ENCODE measurements around the gene ERICH3.

The ERICH3 gene

DNA sequence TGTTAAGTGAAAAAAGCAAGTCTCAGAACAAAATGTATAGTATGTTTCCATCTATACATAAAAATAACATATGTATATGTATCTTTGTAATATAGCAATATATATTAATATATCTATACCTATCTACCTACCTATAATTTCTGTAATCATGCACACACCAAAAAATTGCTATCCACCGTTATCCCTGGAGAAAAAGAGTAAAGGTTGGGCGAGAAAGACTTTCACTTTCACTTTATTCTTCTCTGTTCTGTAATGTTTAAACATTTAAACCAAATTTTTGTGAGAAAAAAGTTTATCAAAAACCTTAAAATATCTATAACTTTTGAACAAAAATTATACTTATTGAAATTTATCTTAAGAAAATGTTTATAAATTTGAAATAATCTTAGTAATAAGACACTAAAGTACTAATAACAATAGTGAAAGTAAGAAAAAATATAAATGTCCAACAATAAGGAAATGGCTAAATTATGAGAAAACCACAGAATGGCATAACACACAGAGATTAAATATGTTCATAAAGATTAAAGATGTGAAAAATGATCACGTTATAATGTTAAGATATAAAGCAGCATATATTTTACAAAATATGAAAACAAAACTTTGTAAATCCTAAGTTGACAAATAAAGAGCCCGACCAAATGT is 87.2 kb downstream of the ERICH3 start:
- DNase-seq (ENCODE audit: low read depth) = no peak
- TF ChIP-seq, protein P1, sequence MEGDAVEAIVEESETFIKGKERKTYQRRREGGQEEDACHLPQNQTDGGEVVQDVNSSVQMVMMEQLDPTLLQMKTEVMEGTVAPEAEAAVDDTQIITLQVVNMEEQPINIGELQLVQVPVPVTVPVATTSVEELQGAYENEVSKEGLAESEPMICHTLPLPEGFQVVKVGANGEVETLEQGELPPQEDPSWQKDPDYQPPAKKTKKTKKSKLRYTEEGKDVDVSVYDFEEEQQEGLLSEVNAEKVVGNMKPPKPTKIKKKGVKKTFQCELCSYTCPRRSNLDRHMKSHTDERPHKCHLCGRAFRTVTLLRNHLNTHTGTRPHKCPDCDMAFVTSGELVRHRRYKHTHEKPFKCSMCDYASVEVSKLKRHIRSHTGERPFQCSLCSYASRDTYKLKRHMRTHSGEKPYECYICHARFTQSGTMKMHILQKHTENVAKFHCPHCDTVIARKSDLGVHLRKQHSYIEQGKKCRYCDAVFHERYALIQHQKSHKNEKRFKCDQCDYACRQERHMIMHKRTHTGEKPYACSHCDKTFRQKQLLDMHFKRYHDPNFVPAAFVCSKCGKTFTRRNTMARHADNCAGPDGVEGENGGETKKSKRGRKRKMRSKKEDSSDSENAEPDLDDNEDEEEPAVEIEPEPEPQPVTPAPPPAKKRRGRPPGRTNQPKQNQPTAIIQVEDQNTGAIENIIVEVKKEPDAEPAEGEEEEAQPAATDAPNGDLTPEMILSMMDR (IDR thresholded peaks at IDR 0.05; ENCODE audit: insufficient read depth, low read depth, low read length, missing control alignments) = no peak
- no peak overlapping the region; the same call in 1 of the 2 replicates for H3K4me3 ChIP-seq (ENCODE audit: low read depth, low read length)

DNA sequence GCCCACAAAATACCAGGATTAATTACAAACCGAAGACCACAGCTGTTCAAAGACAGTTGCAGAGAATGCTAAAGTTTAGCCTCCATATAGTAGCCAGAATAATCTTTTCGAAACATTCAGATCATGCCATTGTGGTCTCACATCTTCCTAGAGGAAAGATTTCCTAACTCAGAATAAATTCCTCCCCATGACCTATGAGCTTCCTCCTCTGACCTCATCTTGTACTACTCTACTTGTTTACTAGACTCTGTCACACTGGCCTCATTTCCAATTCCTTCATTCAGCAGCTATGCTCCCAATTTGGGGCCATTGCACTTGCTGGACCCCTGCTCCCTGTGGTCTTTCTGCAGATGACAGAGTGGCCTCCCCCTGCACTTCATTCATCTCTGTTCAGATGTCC is 89.4 kb downstream of the ERICH3 start:
- no peak for DNase-seq (ENCODE audit: low read depth)
- TF ChIP-seq, protein P1 (IDR thresholded peaks at IDR 0.05; ENCODE audit: insufficient read depth, low read depth, low read length, missing control alignments) = no peak
- no peak overlapping the region for H3K4me3 ChIP-seq (ENCODE audit: low read depth, low read length)

- no peak overlapping the region for H3K4me3 ChIP-seq (ENCODE audit: low read depth, low read length)
- DNase-seq (ENCODE audit: low read depth) = peak; percentile 25
- TF ChIP-seq, protein P1 (IDR thresholded peaks at IDR 0.05; ENCODE audit: insufficient read depth, low read depth, low read length, missing control alignments) = no peak
These were observed 90.2 kb downstream of the ERICH3 start for GRCh38 chr1:74583397-74583796.

DNA sequence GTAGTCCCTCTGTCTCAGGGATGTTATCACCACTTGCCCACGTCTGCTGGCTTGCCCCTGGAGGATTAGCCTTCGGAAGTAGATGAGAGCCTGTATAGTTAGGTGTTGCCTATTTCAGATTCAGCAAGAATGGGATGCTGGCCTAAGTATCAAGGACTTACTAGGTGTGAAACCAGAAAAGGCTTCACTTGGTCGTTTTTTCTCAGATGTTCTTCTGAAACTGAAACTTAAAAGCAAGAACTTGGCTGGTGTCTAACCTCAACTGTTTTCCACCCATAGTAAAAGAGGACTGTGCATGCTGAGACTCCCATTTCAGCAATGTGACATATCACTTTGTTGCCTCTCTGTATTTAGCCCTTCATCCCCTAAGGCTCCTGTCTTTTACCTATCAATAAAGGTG is 94.2 kb downstream of the ERICH3 start:
- no peak overlapping the region for H3K4me3 ChIP-seq (ENCODE audit: low read depth, low read length)
- peak; percentile 86 for DNase-seq (ENCODE audit: low read depth)
- TF ChIP-seq, protein P1 (IDR thresholded peaks at IDR 0.05; ENCODE audit: insufficient read depth, low read depth, low read length, missing control alignments) = no peak

GRCh38 chr1:74578101-74578500 is 95.5 kb downstream of the ERICH3 start:
- DNase-seq (ENCODE audit: low read depth) = no peak
- H3K4me3 ChIP-seq (ENCODE audit: low read depth, low read length) = no peak overlapping the region
- TF ChIP-seq, protein P1 (IDR thresholded peaks at IDR 0.05; ENCODE audit: insufficient read depth, low read depth, low read length, missing control alignments) = no peak

- H3K4me3 ChIP-seq (ENCODE audit: low read depth, low read length) = no peak overlapping the region
- TF ChIP-seq, protein P1 (IDR thresholded peaks at IDR 0.05; ENCODE audit: insufficient read depth, low read depth, low read length, missing control alignments) = no peak
- no peak for DNase-seq (ENCODE audit: low read depth)
These were observed 101.7 kb downstream of the ERICH3 start for GRCh38 chr1:74571891-74572290.

- H3K4me3 ChIP-seq (ENCODE audit: low read depth, low read length) = no peak overlapping the region
- TF ChIP-seq, protein P1 (IDR thresholded peaks at IDR 0.05; ENCODE audit: insufficient read depth, low read depth, low read length, missing control alignments) = no peak
These were observed 102.1 kb downstream of the ERICH3 start for GRCh38 chr1:74571493-74571800.

More at GRCh38 chr1:74571493-74571800, 102.1 kb downstream of the ERICH3 start:
- DNase-seq (ENCODE audit: low read depth) = no peak

Data from GM12865 (cell line).